HG03520 (cell line): ENCODE results near the gene TNFRSF6B.

Experiments
- ATAC-seq: cut with Tn5 transposase; IDR thresholded peaks from one replicate; pipeline ENCODE4 v1.9.1; 2021; ENCODE audit warnings: mild to moderate bottlenecking, moderate library complexity; ENCODE audit not compliant: unreplicated experiment

TNFRSF6B gene

GRCh38 chr20:63746751-63747315, 50.4 kb downstream of the TNFRSF6B start:
- ATAC-seq: no peak

GRCh38 chr20:63747622-63748069, 51.2 kb downstream of the TNFRSF6B start:
- no peak for ATAC-seq
